ENCODE measurements around the gene SMIM12.
"Not testable (repeated sequence)": the region's sequence is repeated elsewhere in the genome, so short reads cannot be mapped to it uniquely, and the experiment has no call there.

The SMIM12 gene

DNA sequence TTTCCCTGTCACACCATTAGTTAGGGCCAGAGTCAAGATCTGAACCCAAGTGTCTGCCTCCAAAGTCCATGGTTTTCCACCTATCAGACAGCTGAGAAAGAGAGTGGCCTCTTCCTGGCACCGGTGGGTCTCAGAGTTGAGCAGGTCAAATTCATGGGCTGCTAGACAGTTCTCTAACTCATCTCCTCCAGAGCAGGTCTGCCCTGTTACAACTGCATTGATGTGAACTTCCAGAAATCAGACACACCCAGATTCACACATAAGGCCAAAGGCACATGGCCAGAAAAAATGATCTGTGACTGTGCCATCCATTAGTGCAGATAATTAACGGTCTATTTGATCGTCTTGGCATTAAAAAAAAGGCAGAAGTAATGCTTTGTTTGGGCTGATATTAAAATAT, 17.5 kb downstream of the SMIM12 start:
- DNase-seq, result no peak

DNA sequence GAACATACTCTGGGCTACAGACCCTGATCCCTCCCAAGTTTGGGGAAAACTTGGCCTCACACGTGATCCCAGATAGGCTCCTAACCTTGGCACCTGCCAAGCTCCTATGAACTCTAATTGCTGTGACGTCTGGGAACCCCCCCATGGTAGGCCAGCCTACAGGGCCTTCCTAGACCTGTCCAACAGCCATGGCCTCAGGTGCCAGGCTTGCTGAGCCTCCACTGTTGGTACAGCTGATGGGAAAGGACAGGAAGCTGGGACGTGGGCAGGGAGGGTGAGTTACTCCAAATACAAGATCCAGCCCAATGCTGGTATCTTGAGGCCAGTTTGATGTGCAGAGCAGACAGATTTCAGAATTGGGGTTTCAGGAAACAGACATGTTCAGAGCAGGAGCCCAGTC, 19.1 kb downstream of the SMIM12 start:
- no peak for DNase-seq

DNA sequence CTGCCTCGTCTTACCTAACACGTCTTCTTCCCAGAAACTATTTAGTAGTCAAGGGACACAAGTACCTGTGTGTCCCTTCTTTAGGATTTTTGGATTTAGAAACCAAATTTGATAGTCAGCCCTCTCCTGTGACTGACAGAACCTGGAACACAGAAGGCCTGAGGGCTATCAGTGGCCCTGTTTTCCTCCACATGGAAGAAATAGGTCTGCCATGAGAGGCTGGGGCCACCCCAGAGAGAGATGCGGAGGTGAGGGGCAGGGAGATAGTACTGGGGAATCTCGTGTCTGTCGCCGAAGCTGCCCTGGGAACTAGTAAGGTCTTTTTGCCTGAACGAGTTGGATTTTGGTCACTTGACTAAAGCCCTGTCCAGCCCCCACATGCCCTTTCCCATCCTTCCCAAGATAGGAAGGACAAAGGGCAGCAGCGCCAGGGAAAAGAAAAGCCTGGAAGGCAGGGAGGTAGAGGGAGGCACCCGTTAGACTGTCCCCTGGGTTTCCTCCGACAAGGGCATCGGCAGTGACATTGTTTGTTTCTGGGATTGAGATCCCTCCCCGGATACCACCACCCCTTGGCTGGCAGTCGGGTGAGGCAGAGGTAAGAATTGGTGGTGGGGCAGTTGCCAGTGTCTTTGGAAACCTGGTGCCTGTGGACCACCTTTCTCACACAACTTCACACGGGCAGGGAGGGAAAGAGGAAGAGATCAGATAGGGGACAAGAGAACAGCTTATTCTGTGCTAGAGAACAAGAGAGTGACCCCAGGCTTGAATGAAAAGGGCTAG, 19.8 kb downstream of the SMIM12 start:
- no peak for DNase-seq

DNA sequence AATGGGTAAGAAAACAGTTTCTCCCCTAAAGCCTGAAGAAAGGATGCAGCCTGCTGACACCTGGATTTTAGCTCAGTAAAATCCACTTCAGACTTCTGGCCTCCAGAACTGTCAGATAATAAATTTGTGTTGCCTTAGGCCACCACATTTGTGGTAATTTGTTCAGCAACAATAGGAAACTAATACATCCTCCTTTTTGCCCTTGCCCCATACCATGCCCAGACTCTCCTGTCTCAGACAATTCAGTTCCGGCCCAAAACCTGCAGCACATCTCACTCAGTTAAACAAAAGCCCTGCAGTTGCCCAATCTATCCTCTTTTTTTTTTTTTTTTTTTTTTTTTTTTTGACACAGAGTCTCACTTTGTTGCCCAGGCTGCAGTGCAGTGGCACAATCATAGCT, 25.8 kb downstream of the SMIM12 start:
- no peak for DNase-seq

DNA sequence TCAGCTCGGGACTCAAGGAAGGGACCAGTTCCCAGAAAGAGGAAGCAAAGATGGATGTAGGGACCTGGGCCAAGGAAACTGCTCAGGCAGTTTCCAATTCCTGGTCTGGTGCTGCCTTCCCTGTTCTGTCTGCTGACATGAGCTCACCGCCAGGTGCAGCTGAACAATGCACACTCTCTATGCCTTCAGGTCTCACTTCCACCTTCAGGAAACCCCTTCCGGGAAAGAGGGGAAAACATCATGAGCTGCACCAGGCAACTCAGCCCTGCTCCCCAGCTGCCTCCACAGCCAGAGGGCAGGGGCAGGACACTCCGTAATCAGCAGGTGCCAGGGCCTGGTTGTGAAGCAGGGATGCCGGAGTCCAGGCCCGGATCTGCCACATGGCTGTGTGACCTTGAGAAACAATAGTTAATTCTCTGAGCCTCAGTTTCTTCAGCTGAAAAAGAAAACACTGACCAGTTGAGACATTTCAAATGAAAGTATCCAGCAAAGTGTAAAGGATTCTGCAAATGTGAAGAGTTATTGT, 27.8 kb downstream of the SMIM12 start:
- no peak for DNase-seq

DNA sequence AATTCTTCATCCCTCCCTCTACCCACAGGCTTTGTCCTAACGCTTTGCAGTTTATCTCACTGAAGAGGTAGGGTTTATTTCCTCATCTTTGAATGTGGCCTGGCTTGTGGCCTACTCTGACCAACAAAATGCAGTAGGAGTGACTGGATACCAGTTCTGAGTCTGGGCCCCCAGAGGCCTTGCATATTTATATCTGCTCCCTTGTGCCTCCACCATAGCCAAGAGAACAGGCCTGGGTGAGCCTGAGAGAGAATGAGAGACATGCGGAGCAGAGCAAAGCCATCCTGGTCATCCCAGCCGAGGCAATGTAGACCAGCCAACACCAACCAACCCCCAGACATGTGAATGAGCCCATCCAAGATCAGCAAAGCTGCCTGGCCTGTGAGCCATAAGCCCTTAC, 30.3 kb downstream of the SMIM12 start:
- DNase-seq, result no peak

DNA sequence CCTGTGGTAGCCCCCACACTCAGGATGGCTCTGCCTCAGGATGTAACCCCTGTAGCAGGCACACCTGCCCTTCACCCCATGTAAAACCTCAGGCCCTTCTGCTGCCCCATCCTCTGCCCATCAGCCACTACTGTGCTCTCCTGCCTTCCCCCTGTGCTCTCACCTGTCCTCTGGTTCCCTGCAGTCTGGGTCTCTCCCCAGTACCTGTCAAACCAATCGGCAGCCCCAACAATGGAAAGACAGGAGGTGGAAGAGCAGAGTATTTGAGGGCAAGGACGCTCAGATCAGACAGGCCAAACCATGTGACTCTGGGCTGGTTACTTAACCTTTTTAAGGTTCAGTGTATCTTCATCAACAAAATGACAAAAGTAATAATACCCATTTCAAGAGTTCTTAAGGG, 30.9 kb downstream of the SMIM12 start:
- no peak for DNase-seq

DNA sequence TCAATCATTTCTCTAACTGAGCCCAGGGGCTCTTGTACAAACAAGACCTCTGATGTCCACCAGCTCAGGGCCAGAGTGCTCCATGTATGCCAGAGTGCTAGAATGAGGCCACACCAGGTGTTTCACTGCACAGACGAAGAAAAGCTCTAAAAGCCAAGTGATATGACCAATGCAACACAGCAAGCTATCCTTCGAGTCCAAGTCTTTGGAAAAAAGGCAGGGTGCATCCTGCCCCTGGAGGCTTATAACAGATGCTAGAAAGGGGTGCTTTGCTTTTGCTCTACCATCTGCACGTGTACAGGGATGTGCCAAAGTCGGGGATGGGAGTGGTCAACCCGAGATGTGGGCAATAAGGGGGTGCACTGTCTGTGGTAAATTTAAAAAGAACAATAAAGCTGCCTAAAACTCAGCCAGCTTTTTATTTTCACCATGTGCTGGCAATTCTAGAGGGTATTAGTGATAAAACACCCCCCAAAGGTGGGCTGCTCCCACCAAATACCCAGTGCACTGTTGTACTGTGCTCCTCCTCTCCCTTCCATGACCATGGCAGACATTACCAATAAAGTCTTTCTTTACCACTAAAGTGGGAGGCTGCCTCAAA, 32.1 kb downstream of the SMIM12 start:
- no peak for DNase-seq

DNA sequence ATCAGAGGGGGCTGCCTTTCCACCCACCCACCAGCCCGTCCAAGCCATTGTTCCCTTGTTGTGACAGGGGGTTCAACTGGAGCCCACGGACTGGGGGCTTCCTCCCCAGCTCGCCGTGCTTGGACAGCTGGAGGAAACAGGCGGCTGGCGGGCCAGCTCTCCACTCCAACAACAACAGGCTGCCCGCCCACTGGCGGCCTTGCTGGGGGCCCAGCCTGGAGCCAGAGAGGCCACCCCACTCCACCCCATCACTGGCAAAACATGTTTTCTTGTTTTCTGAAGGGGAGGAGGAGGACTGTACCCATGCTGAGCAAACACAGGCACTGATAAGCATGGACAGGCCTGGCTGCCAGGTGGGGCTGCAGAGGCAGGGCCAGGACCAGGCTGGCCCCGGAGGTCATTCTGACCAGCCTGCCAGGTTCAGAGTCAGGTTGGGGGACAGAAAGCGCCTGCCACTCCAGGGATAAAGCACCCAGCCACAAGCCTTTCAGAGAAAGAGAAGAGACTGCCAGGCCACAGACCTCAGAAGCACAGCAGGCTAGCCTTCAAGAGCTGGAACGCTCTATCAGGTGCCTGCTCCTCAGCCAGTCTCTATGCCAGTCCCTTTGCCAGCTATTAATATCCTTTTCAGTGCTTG, 34.0 kb downstream of the SMIM12 start:
- no peak for DNase-seq

DNA sequence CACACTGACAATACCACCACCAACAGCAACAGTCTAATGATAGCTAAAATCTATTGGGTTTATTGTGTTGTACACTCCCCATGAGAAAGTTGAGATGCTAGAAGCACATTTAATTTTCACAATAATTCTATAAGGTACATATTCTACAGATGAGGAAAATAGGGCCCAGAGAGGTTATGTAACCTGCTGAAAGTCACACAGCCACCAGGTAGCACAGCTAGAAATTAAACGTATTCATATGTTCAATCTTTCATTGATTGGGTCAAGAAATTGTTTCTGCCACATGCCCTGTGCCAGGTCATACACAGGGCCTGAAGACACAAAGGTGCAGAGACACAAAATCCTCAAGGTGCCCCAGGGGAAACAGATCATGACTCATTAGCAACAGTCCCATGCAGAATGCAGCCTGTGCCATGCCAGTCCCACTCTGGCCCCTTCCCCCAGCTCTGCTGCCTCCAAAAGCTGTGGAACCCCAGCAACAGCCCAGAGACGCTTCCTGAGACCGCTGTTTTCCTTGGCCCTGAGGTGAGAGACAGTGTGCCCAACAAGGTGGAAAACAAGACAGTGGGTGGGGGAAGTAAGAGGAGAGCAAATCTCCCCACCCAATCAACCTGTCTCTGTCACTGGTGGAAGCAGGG, 34.6 kb downstream of the SMIM12 start:
- no peak for DNase-seq

DNA sequence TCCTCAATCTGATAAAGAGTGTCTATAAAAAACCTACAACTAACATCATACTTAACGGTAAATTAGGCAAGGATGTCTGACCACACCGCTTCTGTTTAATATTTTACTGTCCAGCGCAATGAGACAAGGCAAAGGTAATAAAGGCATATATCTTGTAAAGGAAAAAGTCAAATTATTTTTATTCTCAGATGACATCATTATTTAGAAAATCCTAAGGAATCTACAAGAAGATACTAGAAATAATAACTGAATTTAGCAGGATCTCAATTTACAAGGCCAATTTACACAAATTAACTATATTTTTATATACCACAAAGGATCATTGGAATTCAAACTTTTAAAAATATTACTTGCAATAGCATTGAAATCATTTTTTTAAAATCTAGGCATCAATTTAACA, 37.3 kb downstream of the SMIM12 start:
- no peak for DNase-seq

DNA sequence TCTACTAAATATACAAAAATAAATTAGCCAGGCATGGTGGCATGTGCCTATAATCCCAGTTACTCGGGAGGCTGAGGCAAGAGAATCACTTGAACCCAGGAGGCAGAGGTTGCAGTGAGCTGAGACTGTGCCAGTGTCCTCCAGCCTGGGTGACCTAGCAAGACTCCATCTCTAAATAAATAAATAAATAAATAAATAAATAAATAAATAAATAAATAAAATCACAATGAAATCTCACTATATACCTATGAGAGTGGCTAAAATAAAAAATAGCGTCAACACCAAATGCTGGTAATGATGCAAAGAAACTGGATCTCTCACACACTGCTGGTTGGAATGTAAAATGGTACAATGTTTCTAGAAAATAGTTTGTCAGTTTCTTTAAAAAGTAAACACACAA, 40.7 kb downstream of the SMIM12 start:
- DNase-seq, result not testable (repeated sequence)

DNA sequence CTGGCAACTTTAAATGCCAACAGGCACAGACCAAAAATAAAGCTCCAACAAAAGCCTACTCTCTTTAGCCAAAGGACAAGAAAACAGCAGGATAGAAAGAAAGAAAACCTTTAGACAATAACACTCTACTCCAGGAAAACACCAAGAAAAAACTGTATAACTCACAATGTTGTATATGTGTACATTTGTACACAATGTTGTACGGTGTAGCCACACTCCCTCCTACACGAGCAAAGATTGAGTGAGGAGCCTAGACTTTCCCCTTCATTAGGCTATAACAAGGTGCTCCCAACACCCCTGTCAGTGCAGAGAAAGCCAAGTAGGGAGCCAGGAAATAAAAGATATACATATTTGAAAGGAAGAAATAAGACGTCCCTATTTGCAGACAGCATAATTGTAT, 42.8 kb downstream of the SMIM12 start:
- DNase-seq, result no peak

DNA sequence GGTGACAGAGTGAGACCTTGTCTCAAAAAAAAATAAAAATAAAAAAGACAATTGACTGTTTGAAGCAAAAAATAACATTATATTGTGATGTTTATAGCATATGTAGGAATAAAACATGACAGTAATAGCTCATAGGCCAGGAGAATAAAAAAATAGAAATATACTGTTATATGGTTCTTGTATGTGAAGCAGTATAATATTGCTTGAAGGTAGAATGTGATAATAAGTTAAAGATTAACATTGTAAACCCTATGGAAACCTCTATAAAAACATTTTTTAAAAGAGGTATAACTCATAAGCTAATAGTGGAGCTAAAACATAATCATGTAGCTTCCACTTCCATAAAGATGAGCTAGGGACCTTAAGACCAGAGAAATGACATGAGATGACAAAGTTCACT, 43.2 kb downstream of the SMIM12 start:
- DNase-seq, result no peak

DNA sequence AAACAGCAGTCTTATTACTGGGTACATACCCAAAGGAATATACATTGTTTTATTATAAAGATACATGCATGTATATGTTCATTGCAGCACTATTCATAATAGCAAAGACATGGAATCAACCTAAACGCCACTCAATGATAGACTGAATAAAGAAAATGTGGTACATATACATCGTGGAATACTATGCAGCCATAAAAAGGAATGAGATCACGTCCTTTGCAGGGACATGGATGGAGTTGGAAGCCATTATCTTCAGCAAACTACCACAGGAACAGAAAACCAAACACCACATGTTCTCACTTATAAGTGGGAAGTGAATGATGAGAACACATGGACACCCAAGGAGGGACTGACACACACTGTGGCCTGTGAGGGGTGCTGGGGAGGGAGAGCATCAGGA, 48.8 kb downstream of the SMIM12 start:
- not testable (repeated sequence) for DNase-seq

DNA sequence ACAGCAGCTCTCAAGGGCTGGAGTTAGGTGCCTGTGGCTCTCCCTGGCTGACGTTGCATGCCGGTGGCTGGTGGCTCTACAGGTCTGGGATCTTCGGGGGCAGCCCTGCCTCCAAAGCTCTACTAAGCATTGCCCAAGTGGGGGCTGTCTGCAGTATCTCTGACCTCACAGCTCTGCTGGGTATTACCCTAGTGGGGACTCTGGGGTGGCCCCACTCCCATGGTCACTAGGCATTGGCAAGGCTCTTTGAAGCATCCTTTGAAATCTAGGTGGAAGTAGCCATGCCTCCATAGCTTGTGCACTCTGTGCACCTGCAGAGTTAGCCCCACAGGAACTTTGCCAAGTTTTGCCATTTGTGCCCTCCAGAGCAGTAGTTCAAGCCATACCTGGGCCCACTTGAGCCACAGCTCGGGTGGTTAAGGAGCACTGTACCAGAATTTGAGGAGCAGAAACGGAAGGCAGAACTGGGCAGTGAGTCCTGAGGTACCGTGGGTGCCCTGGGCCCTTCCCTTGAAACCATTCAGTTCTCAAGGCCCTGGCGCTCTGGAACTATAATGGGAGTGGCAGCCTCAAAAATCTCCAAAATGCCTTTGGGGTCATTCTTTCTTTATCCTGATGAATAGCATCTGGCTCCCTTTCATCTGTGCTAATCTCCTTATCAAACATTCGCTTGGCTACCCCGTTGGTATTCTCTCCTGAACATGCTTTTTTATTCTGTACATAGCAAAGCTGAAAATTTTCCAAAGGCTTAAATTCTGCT, 51.3 kb downstream of the SMIM12 start:
- no peak for DNase-seq

DNA sequence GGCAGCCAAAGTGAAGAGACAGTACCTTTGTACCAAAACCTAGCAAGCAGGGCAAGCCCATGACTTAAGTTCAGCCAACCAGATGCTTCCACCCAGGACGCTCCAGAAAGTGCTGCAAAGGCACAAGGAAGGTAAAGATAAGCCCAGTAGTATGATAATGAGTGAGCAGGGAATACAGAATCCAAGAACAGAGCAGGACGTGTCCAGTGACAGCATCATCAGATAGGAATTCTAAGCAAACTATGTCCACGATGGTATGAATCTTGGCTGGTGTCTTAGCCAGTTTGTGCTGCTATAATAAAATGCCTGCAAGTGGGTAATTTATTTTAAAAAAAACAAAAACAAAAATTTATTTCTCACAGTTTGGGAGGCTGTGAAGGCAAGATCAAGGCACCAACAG, 53.2 kb downstream of the SMIM12 start:
- DNase-seq, result no peak

DNA sequence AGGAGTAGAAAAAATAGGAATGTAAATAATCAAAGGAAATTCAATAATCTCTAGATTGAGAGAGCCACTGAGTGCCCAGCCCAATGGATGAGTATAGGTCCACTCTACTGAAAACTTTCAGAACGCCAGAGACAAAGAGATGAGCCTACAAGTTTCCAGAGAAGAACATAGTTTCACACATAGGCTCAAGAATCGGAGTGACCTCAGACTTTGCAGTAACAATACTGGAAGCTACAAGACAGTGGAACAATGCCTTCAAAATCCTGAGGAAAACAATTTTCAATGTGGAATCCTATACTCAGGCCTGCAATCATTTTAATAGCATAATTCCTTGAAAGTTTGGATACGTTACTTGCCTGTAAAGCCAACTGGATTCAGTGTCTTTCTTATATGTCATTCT, 55.8 kb downstream of the SMIM12 start:
- no peak for DNase-seq

Data from NCI-H1105 (cell line).